Hematopoietic multipotent progenitor cell treated with erythropoietin and hydrocortisone succinate and interleukin-3 and kit ligand, for 8 days (in vitro differentiated cells): ENCODE data around the gene KAT14.
"Not testable (repeated sequence)": the region's sequence is repeated elsewhere in the genome, so short reads cannot be mapped to it uniquely, and the experiment has no call there.

ENCODE experiments used
- DNase-seq: peaks from one replicate; pipeline ENCODE4 v3.0.0-alpha.2; 2015

KAT14 gene, protein sequence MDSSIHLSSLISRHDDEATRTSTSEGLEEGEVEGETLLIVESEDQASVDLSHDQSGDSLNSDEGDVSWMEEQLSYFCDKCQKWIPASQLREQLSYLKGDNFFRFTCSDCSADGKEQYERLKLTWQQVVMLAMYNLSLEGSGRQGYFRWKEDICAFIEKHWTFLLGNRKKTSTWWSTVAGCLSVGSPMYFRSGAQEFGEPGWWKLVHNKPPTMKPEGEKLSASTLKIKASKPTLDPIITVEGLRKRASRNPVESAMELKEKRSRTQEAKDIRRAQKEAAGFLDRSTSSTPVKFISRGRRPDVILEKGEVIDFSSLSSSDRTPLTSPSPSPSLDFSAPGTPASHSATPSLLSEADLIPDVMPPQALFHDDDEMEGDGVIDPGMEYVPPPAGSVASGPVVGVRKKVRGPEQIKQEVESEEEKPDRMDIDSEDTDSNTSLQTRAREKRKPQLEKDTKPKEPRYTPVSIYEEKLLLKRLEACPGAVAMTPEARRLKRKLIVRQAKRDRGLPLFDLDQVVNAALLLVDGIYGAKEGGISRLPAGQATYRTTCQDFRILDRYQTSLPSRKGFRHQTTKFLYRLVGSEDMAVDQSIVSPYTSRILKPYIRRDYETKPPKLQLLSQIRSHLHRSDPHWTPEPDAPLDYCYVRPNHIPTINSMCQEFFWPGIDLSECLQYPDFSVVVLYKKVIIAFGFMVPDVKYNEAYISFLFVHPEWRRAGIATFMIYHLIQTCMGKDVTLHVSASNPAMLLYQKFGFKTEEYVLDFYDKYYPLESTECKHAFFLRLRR

GRCh38 chr20:18137412-18138265 lies at the start of gene KAT14, which contains the start of gene PET117:
Gene KAT14 (plus strand): TSS chr20:18137863. CDS start chr20:18142661, 4,798 bp downstream.
Gene PET117 (plus strand): TSS chr20:18137863. CDS start chr20:18137956, 93 bp downstream.
- peak; percentile 89 for DNase-seq

DNA sequence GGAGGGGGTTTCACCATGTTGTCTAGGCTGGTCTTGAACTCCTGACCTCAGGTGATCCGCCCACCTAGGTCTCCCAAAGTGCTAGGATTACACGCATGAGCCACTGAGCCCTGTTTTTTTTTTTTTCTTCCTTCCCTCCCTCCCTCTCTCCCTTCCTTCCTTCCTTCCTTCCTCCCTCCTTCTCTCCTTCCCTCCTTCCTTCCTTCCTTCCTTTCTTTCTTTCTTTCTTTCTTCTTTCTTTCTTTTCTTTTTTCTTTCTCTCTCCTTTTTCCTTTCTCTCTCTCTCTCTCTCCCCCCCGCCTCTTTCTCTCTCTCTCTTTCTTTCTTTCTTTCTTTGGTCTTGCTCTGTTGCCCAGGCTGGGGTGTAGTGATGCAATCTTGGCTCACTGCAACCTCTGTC lies 49.4 kb upstream of the KAT14 start:
- DNase-seq, result not testable (repeated sequence)

GRCh38 chr20:18088841-18089240 lies 48.8 kb upstream of the KAT14 start:
- DNase-seq, result not testable (repeated sequence)

GRCh38 chr20:18090044-18090443 lies 47.6 kb upstream of the KAT14 start:
- no peak for DNase-seq

GRCh38 chr20:18090477-18090876 lies 47.2 kb upstream of the KAT14 start:
- no peak for DNase-seq

- no peak for DNase-seq
Measured at GRCh38 chr20:18091623-18092022, 46.0 kb upstream of the KAT14 start.

- DNase-seq, result no peak
Measured at GRCh38 chr20:18092890-18093289, 44.8 kb upstream of the KAT14 start.

DNA sequence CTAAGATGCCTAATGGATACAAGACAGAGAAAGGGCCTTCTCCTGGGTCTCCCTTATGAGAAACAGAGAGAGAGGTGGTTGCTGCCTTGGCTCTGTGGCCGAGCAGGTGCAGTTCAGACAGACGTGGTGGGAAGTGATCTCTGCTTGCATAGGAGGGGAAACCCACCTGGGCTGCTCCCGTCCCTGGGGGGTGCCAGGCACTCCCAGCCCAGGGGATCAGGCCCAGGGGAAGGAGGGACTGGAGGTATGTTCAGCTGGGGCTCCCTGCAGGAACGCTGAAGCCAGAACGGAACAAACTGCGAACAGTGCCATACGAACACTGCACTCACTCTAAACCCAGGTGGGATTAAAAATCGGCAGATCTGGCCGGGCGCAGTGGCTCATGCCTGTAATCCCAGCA lies 44.3 kb upstream of the KAT14 start:
- DNase-seq, result no peak

DNA sequence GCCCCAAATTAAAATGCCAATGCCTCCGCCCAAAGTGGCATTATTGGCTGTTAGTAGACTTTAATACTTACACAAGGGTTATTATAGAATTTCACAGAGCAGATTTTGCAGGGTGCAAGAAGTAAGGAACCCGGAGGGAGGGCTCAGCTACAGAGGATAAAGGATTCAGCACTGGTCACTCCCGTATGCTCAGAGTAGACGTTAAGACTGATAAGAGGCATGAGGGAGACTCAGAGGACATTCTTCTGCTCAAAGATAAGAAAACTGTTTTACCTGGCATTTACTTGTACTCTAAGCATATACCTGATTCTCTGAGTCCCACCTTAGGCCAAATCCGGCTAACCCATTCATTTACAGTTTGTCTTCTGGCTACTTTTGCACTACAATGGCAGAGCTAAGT lies 43.5 kb upstream of the KAT14 start:
- no peak for DNase-seq

GRCh38 chr20:18100569-18100968 lies 37.1 kb upstream of the KAT14 start:
- not testable (repeated sequence) for DNase-seq

GRCh38 chr20:18101125-18101810 lies 36.4 kb upstream of the KAT14 start:
- DNase-seq, result no peak

GRCh38 chr20:18103497-18103896 lies 34.2 kb upstream of the KAT14 start:
- no peak for DNase-seq

- no peak for DNase-seq
Measured at GRCh38 chr20:18108326-18108725, 29.3 kb upstream of the KAT14 start.

- not testable (repeated sequence) for DNase-seq
Measured at GRCh38 chr20:18128574-18128973, 9.1 kb upstream of the KAT14 start.

DNA sequence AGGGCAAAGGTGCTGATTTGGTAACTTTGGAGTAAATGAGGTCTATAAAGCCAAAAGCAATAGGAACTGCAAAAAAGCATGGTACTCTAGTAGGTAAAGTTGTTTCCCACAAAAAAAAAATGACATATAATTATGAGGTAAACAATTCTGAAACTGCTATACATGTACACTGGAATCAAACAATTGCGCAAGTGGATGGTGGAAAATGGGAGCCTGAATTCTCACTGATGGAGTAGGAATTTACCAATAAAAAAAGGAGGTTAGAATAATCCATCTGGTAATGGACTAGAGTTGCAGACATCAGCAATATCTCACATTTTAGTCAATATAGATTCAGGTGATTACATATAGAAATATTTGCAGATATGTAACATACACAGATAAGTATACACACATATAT lies 5.0 kb upstream of the KAT14 start:
- no peak for DNase-seq

- no peak for DNase-seq
Measured at GRCh38 chr20:18133962-18134361, 3.7 kb upstream of the KAT14 start.

GRCh38 chr20:18138266-18138582 lies 561 bp downstream of the KAT14 start:
- DNase-seq, result no peak

- DNase-seq, result peak; percentile 10
Measured at GRCh38 chr20:18138639-18139583, 1.2 kb downstream of the KAT14 start.

- DNase-seq, result no peak
Measured at GRCh38 chr20:18139832-18140231, 2.2 kb downstream of the KAT14 start.

DNA sequence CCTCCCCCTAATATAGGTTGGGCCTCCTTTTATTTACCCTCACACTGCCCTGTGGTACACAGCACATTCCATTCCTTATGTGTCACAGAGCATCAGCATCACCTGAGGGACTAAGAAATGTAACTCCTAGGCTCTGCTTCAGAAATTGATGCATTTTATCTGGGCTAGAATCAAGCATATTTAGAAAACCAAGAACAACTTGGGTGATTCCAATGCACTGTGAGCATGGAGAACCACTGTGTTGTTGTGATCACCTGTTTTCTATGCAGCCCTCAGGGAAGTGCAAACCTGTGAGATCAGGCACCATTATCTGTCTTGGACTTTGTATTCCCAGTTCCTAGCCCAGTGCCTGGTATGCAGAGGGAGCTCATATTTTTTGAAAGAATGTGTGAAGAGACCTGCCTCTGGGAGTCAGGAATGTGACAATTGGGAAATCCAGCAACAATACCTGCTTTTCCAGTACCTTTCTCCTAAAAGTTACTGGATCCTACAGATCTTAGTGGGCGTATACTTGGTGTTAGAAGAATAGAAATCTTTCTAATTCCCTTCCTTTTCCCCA lies 7.0 kb downstream of the KAT14 start:
- no peak for DNase-seq

DNA sequence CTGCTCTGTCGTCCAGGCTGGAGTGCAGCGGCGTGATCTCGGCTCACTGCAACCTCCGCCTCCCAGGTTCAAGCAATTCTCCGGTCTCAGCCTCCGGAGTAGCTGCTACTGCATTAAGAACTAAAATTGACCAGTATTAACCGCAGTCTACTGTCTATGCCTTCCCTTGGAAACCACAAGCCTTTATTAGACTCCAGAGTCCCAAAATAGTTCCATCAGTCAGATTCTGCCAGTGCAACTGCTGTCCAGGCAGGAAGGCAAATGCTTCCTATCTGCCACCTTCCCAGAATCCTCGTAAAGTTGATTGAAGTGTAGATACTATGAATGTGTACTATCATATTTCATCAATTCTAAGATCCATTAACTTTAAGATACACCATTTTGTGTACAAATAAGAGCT lies 16.7 kb downstream of the KAT14 start:
- DNase-seq, result no peak
